ENCODE data around the gene CDX2. TPM values are rescaled to one million over a fixed set of nuclear protein-coding genes. Genes with fewer than 3 reads are reported as not detected.

Gene CDX2
- total RNA-seq, 4 donors from 2014 or later = 0.56 TPM; not detected in 3

GRCh38 chr13:28001049-28001448, 31.9 kb upstream of the CDX2 start:
- Histone ChIP-seq H3K4me1 (no peaks in the 10 kb centered on the region), H3K27ac (no peak overlapping the region), H3K27me3 (no peaks in the 10 kb centered on the region), H3K9me3 (no peaks in the 10 kb centered on the region), H3K4me3 (no peak overlapping the region), H3K36me3 (no peaks in the 10 kb centered on the region)
- DNase-seq (no peak), ATAC-seq (no peak)
- in situ Hi-C loops (cut with MboI; ENCODE audit: low sequenced_read_pairs in 4 of 4) = no loop called here
- no peak for TF ChIP-seq CTCF (IDR thresholded peaks at IDR 0.05 in 4 of 5, conservative IDR thresholded peaks at IDR 0.05 in 1 of 5)
- no peak for TF ChIP-seq POLR2A (IDR thresholded peaks at IDR 0.05)
- intact Hi-C loops (cut with DNase I; ENCODE audit: low total_unique reads) = no loop called here

GRCh38 chr13:28000567-28000966, 31.5 kb upstream of the CDX2 start:
- Histone ChIP-seq H3K9me3 (no peaks in the 10 kb centered on the region), H3K27me3 (no peaks in the 10 kb centered on the region), H3K4me3 (no peak overlapping the region), H3K36me3 (no peaks in the 10 kb centered on the region), H3K27ac (no peak overlapping the region), H3K4me1 (no peaks in the 10 kb centered on the region)
- ATAC-seq = no peak
- intact Hi-C loops (cut with DNase I; ENCODE audit: low total_unique reads) (no loop called here), in situ Hi-C loops (cut with MboI; ENCODE audit: low sequenced_read_pairs in 4 of 4) (no loop called here)
- no peak for DNase-seq
- no peak for TF ChIP-seq CTCF (IDR thresholded peaks at IDR 0.05 in 4 of 5, conservative IDR thresholded peaks at IDR 0.05 in 1 of 5)
- TF ChIP-seq POLR2A (IDR thresholded peaks at IDR 0.05) = no peak

- Histone ChIP-seq H3K36me3 (no peaks in the 10 kb centered on the region), H3K4me3 (no peak overlapping the region), H3K9me3 (no peaks in the 10 kb centered on the region), H3K27me3 (no peaks in the 10 kb centered on the region), H3K27ac (no peak overlapping the region), H3K4me1 (no peaks in the 10 kb centered on the region)
- in situ Hi-C loops (cut with MboI; ENCODE audit: low sequenced_read_pairs in 4 of 4) (loop anchor here in 3 of 4 donors (25.0 kb wide), 4 partner anchors 161 to 1011 kb away; no protein-coding TSS in a partner anchor), intact Hi-C loops (cut with DNase I; ENCODE audit: low total_unique reads) (no loop called here)
- ATAC-seq = no peak
- DNase-seq = no peak
- TF ChIP-seq CTCF (IDR thresholded peaks at IDR 0.05 in 4 of 5, conservative IDR thresholded peaks at IDR 0.05 in 1 of 5) = no peak
Observed at GRCh38 chr13:27997904-27998522, 28.9 kb upstream of the CDX2 start.

- ATAC-seq = no peak
- Histone ChIP-seq H3K4me3 (no peak overlapping the region), H3K27me3 (peaks cover 0 to 11% (median 3%) of the 10 kb centered on the region in 3 donors), H3K9me3 (no peaks in the 10 kb centered on the region), H3K4me1 (no peaks in the 10 kb centered on the region), H3K27ac (no peak overlapping the region), H3K36me3 (no peaks in the 10 kb centered on the region)
- TF ChIP-seq CTCF (IDR thresholded peaks at IDR 0.05 in 4 of 5, conservative IDR thresholded peaks at IDR 0.05 in 1 of 5) (no peak), POLR2A (IDR thresholded peaks at IDR 0.05) (no peak)
- in situ Hi-C loops (cut with MboI; ENCODE audit: low sequenced_read_pairs in 4 of 4) = loop anchor here in 3 of 4 donors (25.0 kb wide), 4 partner anchors 155 to 1005 kb away; no protein-coding TSS in a partner anchor
- DNase-seq = no peak
- intact Hi-C loops (cut with DNase I; ENCODE audit: low total_unique reads) = no loop called here
Observed at GRCh38 chr13:27991881-27992280, 22.8 kb upstream of the CDX2 start.
